ENCODE data around the gene MALAT1. TPM values are rescaled to one million over a fixed set of nuclear protein-coding genes. Genes with fewer than 3 reads are reported as not detected.

The MALAT1 gene
- total and polyA plus RNA-seq, 2 of the 13 experiments (the other 11 are each of a cell fraction or from before 2014, with no cell fraction given), result 143 to 1,237 TPM

GRCh38 chr11:65498977-65499712, at the start of gene MALAT1 (continued):
- no peak for TF ChIP-seq SNAPC4 (CRISPR knock-in tag; IDR thresholded peaks at IDR 0.05)
- peak; percentile 96 for TF ChIP-seq DMAP1 (CRISPR knock-in tag; IDR thresholded peaks at IDR 0.05)
- no peak for TF ChIP-seq ADNP (CRISPR knock-in tag; IDR thresholded peaks at IDR 0.05)
- TF ChIP-seq TBP (CRISPR knock-in tag; IDR thresholded peaks at IDR 0.05), result no peak
- TF ChIP-seq ZMYM3 (CRISPR knock-in tag; IDR thresholded peaks at IDR 0.05), result no peak
- TF ChIP-seq, protein P1, sequence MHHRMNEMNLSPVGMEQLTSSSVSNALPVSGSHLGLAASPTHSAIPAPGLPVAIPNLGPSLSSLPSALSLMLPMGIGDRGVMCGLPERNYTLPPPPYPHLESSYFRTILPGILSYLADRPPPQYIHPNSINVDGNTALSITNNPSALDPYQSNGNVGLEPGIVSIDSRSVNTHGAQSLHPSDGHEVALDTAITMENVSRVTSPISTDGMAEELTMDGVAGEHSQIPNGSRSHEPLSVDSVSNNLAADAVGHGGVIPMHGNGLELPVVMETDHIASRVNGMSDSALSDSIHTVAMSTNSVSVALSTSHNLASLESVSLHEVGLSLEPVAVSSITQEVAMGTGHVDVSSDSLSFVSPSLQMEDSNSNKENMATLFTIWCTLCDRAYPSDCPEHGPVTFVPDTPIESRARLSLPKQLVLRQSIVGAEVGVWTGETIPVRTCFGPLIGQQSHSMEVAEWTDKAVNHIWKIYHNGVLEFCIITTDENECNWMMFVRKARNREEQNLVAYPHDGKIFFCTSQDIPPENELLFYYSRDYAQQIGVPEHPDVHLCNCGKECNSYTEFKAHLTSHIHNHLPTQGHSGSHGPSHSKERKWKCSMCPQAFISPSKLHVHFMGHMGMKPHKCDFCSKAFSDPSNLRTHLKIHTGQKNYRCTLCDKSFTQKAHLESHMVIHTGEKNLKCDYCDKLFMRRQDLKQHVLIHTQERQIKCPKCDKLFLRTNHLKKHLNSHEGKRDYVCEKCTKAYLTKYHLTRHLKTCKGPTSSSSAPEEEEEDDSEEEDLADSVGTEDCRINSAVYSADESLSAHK (CRISPR knock-in tag; IDR thresholded peaks at IDR 0.05; ENCODE audit: borderline replicate concordance), result peak; percentile 27; the same call in 1 of the 2 replicates
- TF ChIP-seq THAP7 (CRISPR knock-in tag; IDR thresholded peaks at IDR 0.05), result no peak
- TF ChIP-seq ZNF605 (CRISPR knock-in tag; IDR thresholded peaks at IDR 0.05), result no peak
- 0 out of 2 replicates have a peak, but pooled peaks have one; percentile 31 for TF ChIP-seq ZNF784 (CRISPR knock-in tag; IDR thresholded peaks at IDR 0.05; ENCODE audit: borderline replicate concordance)
- no peak; the same call in 1 of the 2 replicates for TF ChIP-seq ZNF670 (CRISPR knock-in tag; IDR thresholded peaks at IDR 0.05; ENCODE audit: borderline replicate concordance)
- TF ChIP-seq NFE2L2 (IDR thresholded peaks at IDR 0.05; ENCODE audit: low read length), result no peak
- peak; percentile 77 for TF ChIP-seq SP5 (CRISPR knock-in tag; IDR thresholded peaks at IDR 0.05; ENCODE audit: borderline replicate concordance, low read depth)
- TF ChIP-seq ZSCAN21 (CRISPR knock-in tag; IDR thresholded peaks at IDR 0.05; ENCODE audit: borderline replicate concordance), result 0 out of 2 replicates have a peak, but pooled peaks have one; percentile 43
- no peak for TF ChIP-seq DZIP1 (CRISPR knock-in tag; IDR thresholded peaks at IDR 0.05)
- no peak for TF ChIP-seq ZNF263 (CRISPR knock-in tag; IDR thresholded peaks at IDR 0.05)
- no peak for TF ChIP-seq DNMT1 (CRISPR knock-in tag; IDR thresholded peaks at IDR 0.05)
- 0 out of 2 replicates have a peak, but pooled peaks have one; percentile 90 for TF ChIP-seq MEF2D (CRISPR knock-in tag; IDR thresholded peaks at IDR 0.05)
- peak; percentile 46; the same call in 1 of the 2 replicates for TF ChIP-seq TCF7 (IDR thresholded peaks at IDR 0.05; ENCODE audit: low read depth)

Measured in HepG2 (cell line).